Endothelial cell of umbilical vein (primary cell): Measurements from ENCODE around the gene RBM6. TPM values are rescaled to one million over a fixed set of nuclear protein-coding genes. Genes with fewer than 3 reads are reported as not detected.

ENCODE experiments used
- BruUV-seq: library from RNA; stranded (reverse); fragments of 400-500 nt; replicated peaks from 2 replicates; lab custom pipeline; 2021; lab: Mats Ljungman, UMichigan
- CTCF ChIA-PET: fragments of 300-600, 350-600 bp; sonication (Branson Sonifier 250); formaldehyde crosslinking; loops from one replicate; lab custom pipeline; 2021; ENCODE audit warnings: antibody characterized with exemption, inconsistent platforms; lab: Charles Lee
- POLR2A ChIA-PET: fragments of 300-600, 350-600 bp; sonication (Branson Sonifier 250); formaldehyde crosslinking; loops from one replicate; lab custom pipeline; 2021; ENCODE audit warnings: antibody characterized with exemption, inconsistent platforms; lab: Charles Lee
- DNase-seq: peaks from one replicate; pipeline ENCODE4 v3.0.0-alpha.2; 2011; ENCODE audit warnings: low read depth, low spot score
- FAIRE-seq: peaks from 2 replicates; lab custom pipeline; 2011; peaks lifted over from hg19 to GRCh38; lab: Jason Lieb, UNC
- H2AFZ ChIP-seq: 2 replicates; pipeline ENCODE4 v1.6.0; 2012; ENCODE audit warnings: low read depth, low read length, control low read depth, inconsistent platforms
- H3K27ac ChIP-seq: 2 replicates; pipeline ENCODE4 v1.5.1; 2011; ENCODE audit warnings: low read depth, mild to moderate bottlenecking, control low read depth, low read length, moderate library complexity; ENCODE audit not compliant: insufficient read depth
- H3K27me3 ChIP-seq, 2 experiments: 2 replicates each; pipeline versions ENCODE4 v1.6.0 to v1.6.1; 2011; ENCODE audit warnings: low read length in 2 of 2, mixed read lengths in 1 of 2; ENCODE audit not compliant: control insufficient read depth in 2 of 2, insufficient read depth in 2 of 2
- H3K36me3 ChIP-seq, 2 experiments: 2 replicates in 1 of 2; 3 replicates in 1 of 2; pipeline ENCODE4 v1.5.1; 2011; ENCODE audit warnings: low read length in 2 of 2, mild to moderate bottlenecking in 1 of 2, moderate library complexity in 1 of 2; ENCODE audit not compliant: control insufficient read depth in 2 of 2, insufficient read depth in 2 of 2; ENCODE audit errors: extremely low read depth in 1 of 2
- H3K4me1 ChIP-seq: 3 replicates; pipeline ENCODE4 v1.5.1; 2011; ENCODE audit warnings: mild to moderate bottlenecking, low read length; ENCODE audit not compliant: control insufficient read depth, insufficient read depth; ENCODE audit errors: extremely low read depth
- H3K4me2 ChIP-seq: 2 replicates; pipeline ENCODE4 v1.6.1; 2011; ENCODE audit warnings: low read length, control low read depth, mixed read lengths; ENCODE audit not compliant: insufficient read depth
- H3K4me3 ChIP-seq, 3 experiments: fragments of 200-600 bp in 1 of 3; sonication (generic), shearing (Covaris generic) in 1 of 3; replicated peaks in 1 of 3; 2 replicates each; pipeline ENCODE4 v1.5.1; 2011 to 2016; ENCODE audit warnings: control low read depth in 3 of 3, low read length in 3 of 3, mild to moderate bottlenecking in 2 of 3, inconsistent platforms in 1 of 3, low read depth in 1 of 3, moderate library complexity in 1 of 3; ENCODE audit not compliant: insufficient read depth in 1 of 3
- H3K79me2 ChIP-seq: 2 replicates; pipeline ENCODE4 v1.6.0; 2012; ENCODE audit warnings: low read length, inconsistent platforms; ENCODE audit not compliant: control insufficient read depth, insufficient read depth
- H3K9ac ChIP-seq: replicated peaks from 2 replicates; pipeline ENCODE3; 2011; ENCODE audit warnings: low read length, control low read depth; ENCODE audit not compliant: insufficient read depth; ENCODE audit errors: extremely low read depth
- H3K9me1 ChIP-seq: replicated peaks from 3 replicates; pipeline ENCODE4 v1.6.0; 2011; ENCODE audit warnings: mild to moderate bottlenecking, low read length; ENCODE audit not compliant: control insufficient read depth, insufficient read depth; ENCODE audit errors: extremely low read depth
- H3K9me3 ChIP-seq: replicated peaks from 2 replicates; pipeline ENCODE4 v1.5.1; 2012; ENCODE audit warnings: low read length, inconsistent platforms; ENCODE audit not compliant: control insufficient read depth, insufficient read depth
- H4K20me1 ChIP-seq: replicated peaks from 2 replicates; pipeline ENCODE3; 2011; ENCODE audit warnings: mild to moderate bottlenecking, low read length; ENCODE audit not compliant: control insufficient read depth, insufficient read depth; ENCODE audit errors: extremely low read depth
- CTCF ChIP-seq, 2 donors: IDR thresholded peaks; 1 replicate in 1 of 2; 2 replicates in 1 of 2; pipeline ENCODE4 v1.5.1; 2011; ENCODE audit warnings: low read length in 2 of 2, mild to moderate bottlenecking in 2 of 2, moderate library complexity in 2 of 2, control low read depth in 1 of 2, inconsistent platforms in 1 of 2, low read depth in 1 of 2; ENCODE audit not compliant: insufficient read depth in 1 of 2; ENCODE audit errors: extremely low read depth in 1 of 2
- EZH2 ChIP-seq: IDR thresholded peaks from 2 replicates; pipeline ENCODE4 v1.6.1; 2012; ENCODE audit warnings: borderline replicate concordance, low read depth, mild to moderate bottlenecking, moderate library complexity, low read length, inconsistent platforms; ENCODE audit not compliant: severe bottlenecking
- FOS ChIP-seq: IDR thresholded peaks from 2 replicates; pipeline ENCODE4 v1.6.1; 2011; ENCODE audit warnings: mild to moderate bottlenecking, low read length, moderate library complexity, borderline replicate concordance; ENCODE audit not compliant: insufficient read depth
- GATA2 ChIP-seq: IDR thresholded peaks from 2 replicates; pipeline ENCODE4 v1.7.0; 2011; ENCODE audit warnings: low read depth, mild to moderate bottlenecking, moderate library complexity, mixed read lengths, low read length; ENCODE audit not compliant: insufficient read length, insufficient read depth
- MAX ChIP-seq: IDR thresholded peaks from 2 replicates; pipeline ENCODE4 v1.6.1; 2011; ENCODE audit not compliant: insufficient read depth, insufficient read length
- MYC ChIP-seq: IDR thresholded peaks from one replicate; pipeline ENCODE4 v1.6.1; 2011; ENCODE audit warnings: mild to moderate bottlenecking, low read depth, low read length
- POLR2A ChIP-seq: IDR thresholded peaks from 2 replicates; pipeline ENCODE4 v1.6.1; 2012; ENCODE audit warnings: low read depth, mild to moderate bottlenecking, control low read depth, low read length
- POLR2AphosphoS5 ChIP-seq: IDR thresholded peaks from 2 replicates; pipeline ENCODE4 v1.6.1; 2012; ENCODE audit warnings: low read depth, mild to moderate bottlenecking, control low read depth, low read length, moderate library complexity; ENCODE audit not compliant: insufficient read depth
- dilution Hi-C: fragments of 300-500 bp; cut with MboI; formaldehyde crosslinking; loops from one replicate; pipeline ENCODE4 v1.15.0; 2019; ENCODE audit warnings: low sequenced_read_pairs; ENCODE audit not compliant: extremely low pct_ligation_motif_present
- intact Hi-C: fragments of 100-400 bp; cut with micrococcal nuclease; formaldehyde crosslinking; loops from one replicate; pipeline ENCODE4 v1.10.0; 2022
- polyA plus RNA-seq, 4 experiments: library from polyadenylated mRNA; depleted of rRNA in 3 of 4; stranded (reverse) in 3 of 4; unstranded in 1 of 4; fragments of >200 nt; gene quantifications; 2 replicates each; pipeline versions ENCODE4 v1.2.1 to v1.2.3, GENCODE V29; 2011 to 2012; ENCODE audit warnings: missing spikeins in 1 of 4
- total RNA-seq: library from RNA; stranded (reverse); gene quantifications from 2 replicates; pipeline ENCODE4 v1.2.3, GENCODE V29; 2021

The RBM6 gene
- total and polyA plus RNA-seq, 2 donors (not counting 3 experiments of a cell fraction or from before 2014, with no cell fraction given) = 30.4 to 94.5 TPM

GRCh38 chr3:49968346-49968745, 28.4 kb downstream of the RBM6 start:
- no peaks in the 10 kb centered on the region for H3K4me1 ChIP-seq
- H3K27ac ChIP-seq = no peak overlapping the region
- peaks cover 2 to 10% of the 10 kb centered on the region in 2 experiments for H3K36me3 ChIP-seq
- DNase-seq = no peak
- CTCF ChIA-PET = no interaction called here
- intact Hi-C loops = no loop called here
- H2AFZ ChIP-seq = no peak overlapping the region
- peaks cover 2% of the 10 kb centered on the region for H4K20me1 ChIP-seq
- no TSS peak for BruUV-seq
- H3K79me2 ChIP-seq = peaks cover 27% of the 10 kb centered on the region
- no peaks in the 10 kb centered on the region for H3K9me3 ChIP-seq
- H3K27me3 ChIP-seq = no peaks in the 10 kb centered on the region
- POLR2A ChIA-PET = no interaction called here
- no peak for FAIRE-seq
- no peaks in the 10 kb centered on the region for H3K9me1 ChIP-seq
- no peak overlapping the region for H3K4me2 ChIP-seq
- no peak overlapping the region for H3K4me3 ChIP-seq
- dilution Hi-C loops = no loop called here
- no peak overlapping the region for H3K9ac ChIP-seq
- no peak for TF ChIP-seq EZH2
- TF ChIP-seq CTCF (IDR thresholded peaks at IDR 0.05; ENCODE audit: extremely low read depth in 1 of 2, insufficient read depth in 1 of 2, low read depth in 1 of 2, low read length in 2 of 2) = no peak
- TF ChIP-seq GATA2 = no peak
- TF ChIP-seq MYC = no peak
- TF ChIP-seq MAX = no peak
- TF ChIP-seq POLR2A = no peak
- TF ChIP-seq POLR2AphosphoS5 = no peak
- no peak for TF ChIP-seq FOS
